NB4 (cell line): ENCODE results near the gene ERVH48-1.

Experiments
- DNase-seq: peaks from one replicate; pipeline ENCODE4 v3.0.0; 2010; ENCODE audit warnings: low read depth
- H3K4me3 ChIP-seq: one replicate; pipeline ENCODE4 v1.5.1; 2011; ENCODE audit warnings: mild to moderate bottlenecking, low read depth, low read length, moderate library complexity
- MYC ChIP-seq: IDR thresholded peaks from 2 replicates; pipeline ENCODE4 v1.6.1; 2011; ENCODE audit warnings: low read depth, low read length
- POLR2A ChIP-seq: IDR thresholded peaks from 2 replicates; pipeline ENCODE4 v1.6.1; 2011; ENCODE audit warnings: mild to moderate bottlenecking; ENCODE audit not compliant: insufficient read length; ENCODE audit errors: extremely low read depth
- TF ChIP-seq, protein P1 (sequence below): IDR thresholded peaks from 2 replicates; pipeline ENCODE4 v1.6.1; 2011; ENCODE audit warnings: low read depth, low read length
- TF ChIP-seq, protein P2 (sequence below): IDR thresholded peaks from one replicate; pipeline ENCODE4 v1.5.1; 2012; ENCODE audit warnings: low read depth, low read length

Gene ERVH48-1

DNA sequence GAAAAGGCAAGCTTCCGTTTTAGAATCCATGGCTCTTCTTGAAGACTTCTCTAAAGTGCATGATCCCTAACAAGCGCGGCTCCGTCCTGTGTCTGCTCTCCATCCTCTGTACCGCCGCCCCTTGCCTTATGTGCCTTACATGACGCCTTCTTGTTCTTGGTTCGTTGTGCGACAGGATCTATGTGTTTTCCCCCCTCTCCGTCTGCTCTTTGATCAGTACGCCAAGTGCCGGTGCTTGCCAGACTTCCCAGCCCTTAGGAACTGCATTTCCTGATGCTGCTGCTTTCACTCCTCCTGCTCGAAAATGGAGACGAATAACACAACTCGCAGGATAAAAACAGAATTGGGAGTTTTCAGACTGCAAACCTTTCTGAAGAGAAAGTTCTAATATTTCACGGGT, 19.2 kb downstream of the ERVH48-1 start:
- TF ChIP-seq, protein P1, sequence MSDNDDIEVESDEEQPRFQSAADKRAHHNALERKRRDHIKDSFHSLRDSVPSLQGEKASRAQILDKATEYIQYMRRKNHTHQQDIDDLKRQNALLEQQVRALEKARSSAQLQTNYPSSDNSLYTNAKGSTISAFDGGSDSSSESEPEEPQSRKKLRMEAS: no peak
- TF ChIP-seq, protein P2, sequence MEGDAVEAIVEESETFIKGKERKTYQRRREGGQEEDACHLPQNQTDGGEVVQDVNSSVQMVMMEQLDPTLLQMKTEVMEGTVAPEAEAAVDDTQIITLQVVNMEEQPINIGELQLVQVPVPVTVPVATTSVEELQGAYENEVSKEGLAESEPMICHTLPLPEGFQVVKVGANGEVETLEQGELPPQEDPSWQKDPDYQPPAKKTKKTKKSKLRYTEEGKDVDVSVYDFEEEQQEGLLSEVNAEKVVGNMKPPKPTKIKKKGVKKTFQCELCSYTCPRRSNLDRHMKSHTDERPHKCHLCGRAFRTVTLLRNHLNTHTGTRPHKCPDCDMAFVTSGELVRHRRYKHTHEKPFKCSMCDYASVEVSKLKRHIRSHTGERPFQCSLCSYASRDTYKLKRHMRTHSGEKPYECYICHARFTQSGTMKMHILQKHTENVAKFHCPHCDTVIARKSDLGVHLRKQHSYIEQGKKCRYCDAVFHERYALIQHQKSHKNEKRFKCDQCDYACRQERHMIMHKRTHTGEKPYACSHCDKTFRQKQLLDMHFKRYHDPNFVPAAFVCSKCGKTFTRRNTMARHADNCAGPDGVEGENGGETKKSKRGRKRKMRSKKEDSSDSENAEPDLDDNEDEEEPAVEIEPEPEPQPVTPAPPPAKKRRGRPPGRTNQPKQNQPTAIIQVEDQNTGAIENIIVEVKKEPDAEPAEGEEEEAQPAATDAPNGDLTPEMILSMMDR: no peak
- TF ChIP-seq POLR2A: no peak
- TF ChIP-seq MYC: no peak
- no peak for DNase-seq
- H3K4me3 ChIP-seq: no peak overlapping the region

DNA sequence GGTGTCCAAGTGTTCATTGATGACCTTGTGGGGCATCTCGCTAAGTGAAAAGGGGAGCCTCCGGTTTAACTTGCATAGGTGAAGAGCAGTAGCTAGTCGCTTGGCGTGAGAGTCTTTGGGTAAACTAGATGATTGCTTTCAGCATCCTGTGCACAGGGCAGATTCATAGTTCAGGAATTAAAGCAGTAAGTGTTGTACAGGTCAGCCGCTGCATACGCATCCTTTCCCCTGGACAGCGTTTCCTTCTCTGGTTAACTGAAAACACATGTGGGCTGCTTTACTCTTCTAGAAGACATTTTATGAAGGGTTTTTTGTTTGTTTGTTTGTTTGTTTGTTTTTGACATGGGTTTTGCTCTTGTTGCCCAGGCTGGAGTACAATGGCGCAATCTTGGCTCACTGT, 20.2 kb downstream of the ERVH48-1 start:
- DNase-seq: no peak
- H3K4me3 ChIP-seq: no peak overlapping the region
- no peak for TF ChIP-seq MYC
- no peak for TF ChIP-seq POLR2A
- TF ChIP-seq, protein P2: no peak
- TF ChIP-seq, protein P1: no peak

DNA sequence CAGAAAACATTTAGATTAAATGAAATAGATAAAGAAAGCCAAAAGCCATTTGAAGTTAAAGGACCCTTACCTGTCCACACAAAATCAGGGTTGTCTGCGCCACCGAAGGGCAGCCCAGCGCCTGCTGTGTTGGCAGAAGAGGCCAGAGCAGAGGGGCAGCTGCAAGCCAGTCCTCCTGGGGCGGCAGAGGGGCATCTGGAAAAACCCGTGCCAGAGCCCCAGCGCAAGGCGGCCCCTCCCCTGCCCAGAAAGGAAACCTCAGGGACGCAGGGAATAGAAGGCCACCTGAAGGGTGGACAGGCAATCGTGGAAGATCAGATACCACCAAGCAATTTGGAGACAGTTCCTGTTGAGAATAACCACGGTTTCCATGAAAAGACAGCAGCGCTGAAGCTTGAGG, 21.6 kb downstream of the ERVH48-1 start:
- no peak overlapping the region for H3K4me3 ChIP-seq
- TF ChIP-seq, protein P2: no peak
- TF ChIP-seq POLR2A (no peak), MYC (no peak)
- TF ChIP-seq, protein P1: no peak
- no peak for DNase-seq

DNA sequence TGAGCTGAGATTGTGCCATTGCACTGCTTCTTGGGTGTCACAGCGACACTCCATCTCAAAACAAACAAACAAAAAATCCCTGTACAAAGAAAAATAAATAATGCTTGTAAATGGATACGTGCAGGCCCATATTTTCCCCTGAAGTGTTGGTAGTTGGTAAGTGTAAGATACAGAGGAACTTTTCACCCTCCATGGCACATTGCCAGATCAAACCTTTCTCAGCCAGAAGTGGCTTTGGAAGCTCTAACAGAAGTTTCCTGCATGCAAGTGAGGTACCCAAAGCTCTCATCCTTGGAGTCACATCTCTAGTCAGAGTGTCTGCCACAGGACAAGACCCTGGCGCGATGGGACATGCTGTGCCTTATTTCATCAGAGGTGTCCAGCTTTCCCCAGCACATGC, 25.0 kb downstream of the ERVH48-1 start:
- no peak overlapping the region for H3K4me3 ChIP-seq
- TF ChIP-seq, protein P2: no peak
- TF ChIP-seq, protein P1: no peak
- TF ChIP-seq POLR2A: no peak
- no peak for TF ChIP-seq MYC
- DNase-seq: no peak

DNA sequence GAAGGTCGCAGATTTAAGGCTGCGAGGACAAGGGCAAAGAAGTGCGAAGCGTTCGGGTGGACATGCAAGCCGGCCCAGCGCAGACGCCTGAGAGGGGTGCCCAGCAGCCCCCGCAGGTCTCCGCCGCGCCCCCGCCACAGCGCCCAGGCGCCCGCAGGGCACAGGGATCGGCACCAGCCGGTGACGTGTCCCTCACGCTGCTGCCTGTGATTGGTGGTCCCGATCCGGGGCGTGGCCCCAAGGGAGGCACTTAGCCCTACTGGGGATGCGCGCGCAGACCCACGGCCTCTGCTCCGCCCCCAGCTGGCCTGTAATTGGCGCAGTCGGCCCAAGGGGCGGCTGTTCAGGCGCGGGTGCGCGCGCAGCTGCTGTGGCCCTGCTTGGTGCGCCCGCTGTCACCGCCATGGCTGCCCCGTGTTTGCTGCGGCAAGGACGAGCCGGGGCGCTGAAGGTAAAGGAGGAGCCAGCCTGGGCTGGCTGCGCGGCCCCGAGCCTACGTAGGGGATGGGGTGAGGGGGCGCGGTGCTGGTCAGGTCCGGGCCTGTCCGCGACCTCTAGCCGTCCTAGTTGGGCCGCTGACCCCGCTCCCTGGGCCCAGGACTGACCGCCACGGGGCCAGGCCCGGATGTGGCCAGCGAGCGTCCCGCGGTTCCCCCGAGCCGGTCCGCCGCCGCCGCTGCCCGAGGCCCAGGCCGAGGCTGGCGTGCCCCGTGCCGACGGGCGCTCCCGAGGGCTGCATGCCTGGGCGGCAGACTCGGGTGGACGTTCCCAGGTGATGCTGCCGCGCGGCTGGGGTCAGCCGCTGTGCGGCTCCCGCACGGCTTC, 32.3 kb downstream of the ERVH48-1 start, which contains the start of gene NDUFV3:
Gene NDUFV3 (plus strand): TSS at position 379 of the 825 bp plus-strand sequence. CDS start 25 bp downstream, at position 404.
- peak; percentile 98 for DNase-seq
- H3K4me3 ChIP-seq: peak within 1 kb of the TSS; percentile 72
- TF ChIP-seq POLR2A: peak; percentile 89
- TF ChIP-seq, protein P1: peak; percentile 52
- TF ChIP-seq MYC: peak; percentile 81; the same call in 1 of the 2 replicates
- TF ChIP-seq, protein P2: no peak
